22Rv1 (cell line): ENCODE results near the gene PLSCR4.

Experiments
- H3K27ac ChIP-seq: fragments of 450-650 bp; 2 replicates; pipeline ENCODE4 v1.5.1; 2017
- ZFX ChIP-seq: fragments of 450-650 bp; IDR thresholded peaks from 2 replicates; pipeline ENCODE4 v1.6.1; 2017; ENCODE audit warnings: antibody characterized with exemption, borderline replicate concordance
- TF ChIP-seq, protein P1 (sequence below): fragments of 450-650 bp; IDR thresholded peaks from 2 replicates; pipeline ENCODE4 v1.5.1; 2017; ENCODE audit warnings: mild to moderate bottlenecking

The PLSCR4 gene

DNA sequence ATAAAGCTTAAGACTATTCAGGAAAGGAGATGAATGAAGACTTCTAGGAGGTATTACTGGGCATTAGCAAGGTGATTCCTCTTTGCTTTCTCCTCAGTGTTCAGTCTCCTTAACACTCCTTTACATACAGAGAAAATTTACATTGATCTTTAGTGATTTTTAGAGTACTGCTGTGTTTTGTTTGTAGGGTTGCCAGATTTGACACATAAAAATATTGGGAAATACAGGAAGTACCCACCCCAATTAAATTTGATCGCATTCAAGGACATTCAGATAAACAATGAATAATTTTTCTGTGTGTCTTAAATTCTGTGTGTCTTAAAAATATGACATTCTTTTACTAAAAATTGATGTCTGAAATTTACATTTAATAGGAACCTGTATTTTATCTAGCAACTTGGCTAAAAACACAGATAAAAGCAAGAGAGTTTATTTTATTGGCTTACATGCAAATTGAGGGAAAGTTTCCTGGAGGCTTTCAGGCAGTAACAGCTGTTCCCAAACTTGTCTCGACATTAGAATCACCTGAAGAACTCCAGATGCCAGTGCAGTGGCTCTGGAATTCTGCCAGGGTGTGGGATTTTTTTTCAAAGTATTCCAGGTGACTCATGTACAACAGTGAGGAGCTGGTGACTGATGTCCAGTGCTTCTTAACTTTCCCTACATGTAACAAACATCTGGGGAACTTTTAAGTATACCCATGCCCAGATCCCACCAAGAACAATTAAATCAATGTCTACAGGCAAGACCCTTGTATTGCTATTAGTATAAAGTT, 66.5 kb downstream of the PLSCR4 start:
- TF ChIP-seq ZFX, result no peak
- TF ChIP-seq, protein P1, sequence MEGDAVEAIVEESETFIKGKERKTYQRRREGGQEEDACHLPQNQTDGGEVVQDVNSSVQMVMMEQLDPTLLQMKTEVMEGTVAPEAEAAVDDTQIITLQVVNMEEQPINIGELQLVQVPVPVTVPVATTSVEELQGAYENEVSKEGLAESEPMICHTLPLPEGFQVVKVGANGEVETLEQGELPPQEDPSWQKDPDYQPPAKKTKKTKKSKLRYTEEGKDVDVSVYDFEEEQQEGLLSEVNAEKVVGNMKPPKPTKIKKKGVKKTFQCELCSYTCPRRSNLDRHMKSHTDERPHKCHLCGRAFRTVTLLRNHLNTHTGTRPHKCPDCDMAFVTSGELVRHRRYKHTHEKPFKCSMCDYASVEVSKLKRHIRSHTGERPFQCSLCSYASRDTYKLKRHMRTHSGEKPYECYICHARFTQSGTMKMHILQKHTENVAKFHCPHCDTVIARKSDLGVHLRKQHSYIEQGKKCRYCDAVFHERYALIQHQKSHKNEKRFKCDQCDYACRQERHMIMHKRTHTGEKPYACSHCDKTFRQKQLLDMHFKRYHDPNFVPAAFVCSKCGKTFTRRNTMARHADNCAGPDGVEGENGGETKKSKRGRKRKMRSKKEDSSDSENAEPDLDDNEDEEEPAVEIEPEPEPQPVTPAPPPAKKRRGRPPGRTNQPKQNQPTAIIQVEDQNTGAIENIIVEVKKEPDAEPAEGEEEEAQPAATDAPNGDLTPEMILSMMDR, result no peak
- no peak overlapping the region for H3K27ac ChIP-seq

DNA sequence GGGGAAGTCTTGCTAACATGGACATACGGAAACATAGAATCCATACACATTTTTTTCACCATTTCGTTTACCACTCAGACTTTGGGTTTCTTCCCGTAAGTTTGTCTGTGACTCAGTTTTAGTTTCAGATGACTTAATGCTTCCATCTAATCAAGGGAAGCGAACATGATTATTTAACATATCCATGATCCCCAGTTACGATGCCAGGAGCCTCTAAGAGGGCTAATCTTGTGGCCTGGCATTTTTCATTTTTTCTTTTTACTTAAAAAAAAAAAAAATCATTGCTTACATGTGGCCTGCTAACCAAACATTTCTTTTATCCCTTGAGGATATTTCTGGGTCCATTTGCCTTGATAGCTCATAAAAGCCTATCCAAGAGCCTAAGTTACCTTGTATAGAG, 69.7 kb downstream of the PLSCR4 start:
- no peak overlapping the region for H3K27ac ChIP-seq
- TF ChIP-seq, protein P1, result no peak
- no peak for TF ChIP-seq ZFX

DNA sequence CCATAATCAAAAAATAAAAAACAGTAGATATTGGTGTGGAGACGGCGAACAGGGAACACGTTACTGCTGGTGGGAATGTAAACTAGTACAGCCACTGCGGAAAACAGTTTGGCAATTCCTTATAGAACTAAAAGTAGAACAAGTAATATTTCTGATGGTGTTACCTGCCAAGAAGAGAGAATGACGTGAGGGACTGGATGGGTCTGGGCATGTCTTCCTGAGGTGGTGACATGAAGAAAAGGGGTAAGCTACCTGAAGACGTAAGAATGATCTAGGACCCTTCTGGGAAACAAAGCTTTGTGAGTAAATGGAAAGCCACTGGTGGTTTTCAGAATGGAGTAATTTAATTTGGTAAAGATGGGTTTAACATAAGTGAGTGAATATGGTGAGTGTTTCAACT, 70.5 kb downstream of the PLSCR4 start:
- no peak overlapping the region for H3K27ac ChIP-seq
- TF ChIP-seq ZFX, result no peak
- TF ChIP-seq, protein P1, result no peak

DNA sequence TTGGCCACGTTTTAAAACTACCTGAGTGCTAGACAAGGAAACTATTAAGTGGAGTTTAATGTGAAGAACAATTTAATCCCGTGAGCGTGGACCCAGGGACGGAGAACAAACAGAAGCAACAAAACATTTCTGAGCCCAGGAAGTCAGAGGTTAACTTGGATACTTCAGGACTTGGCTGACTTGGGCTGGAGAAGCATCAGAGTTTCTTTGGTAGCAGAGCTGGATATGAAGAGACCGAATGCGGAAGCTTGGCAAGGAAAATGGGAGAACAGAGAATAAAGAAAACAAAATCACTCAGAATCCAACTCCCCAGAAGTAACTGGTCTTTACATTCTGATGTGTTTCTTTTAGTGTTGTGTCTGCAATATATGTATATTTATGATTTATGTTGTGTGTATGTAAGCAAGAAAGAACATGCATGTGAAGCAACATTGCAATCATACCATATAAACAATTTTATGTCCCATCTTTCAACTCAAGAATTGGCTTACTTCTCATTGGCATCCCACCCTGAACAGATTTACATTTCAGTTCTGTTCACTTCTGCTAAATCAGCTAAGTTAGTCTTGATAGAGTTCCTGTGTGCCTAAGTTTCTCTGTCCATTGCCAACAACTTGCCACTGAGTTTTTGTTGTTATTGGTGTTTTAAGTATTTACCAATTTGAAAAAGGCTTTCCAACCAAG, 72.8 kb downstream of the PLSCR4 start:
- H3K27ac ChIP-seq, result no peak overlapping the region
- no peak for TF ChIP-seq ZFX
- TF ChIP-seq, protein P1, result no peak

DNA sequence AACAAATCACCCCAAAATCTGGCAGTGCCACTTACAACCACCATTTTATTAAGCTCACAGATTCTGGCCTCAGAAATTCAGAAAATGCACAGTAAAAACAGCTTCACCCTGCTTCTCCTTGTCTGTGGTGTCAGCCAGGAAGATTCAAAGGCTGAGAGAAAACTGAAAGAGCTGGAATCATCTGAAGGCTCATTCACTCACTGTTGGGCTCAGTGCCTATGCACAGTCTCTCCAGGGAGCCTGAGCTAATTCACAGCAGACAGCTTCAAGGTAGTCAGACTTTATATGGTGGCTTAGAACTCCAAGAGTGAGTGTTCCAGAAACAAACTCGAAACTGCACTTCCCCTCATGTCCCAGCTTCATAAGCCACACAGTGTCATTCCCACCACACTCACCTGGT, 73.4 kb downstream of the PLSCR4 start:
- TF ChIP-seq, protein P1, result no peak
- no peak for TF ChIP-seq ZFX
- H3K27ac ChIP-seq, result no peak overlapping the region

DNA sequence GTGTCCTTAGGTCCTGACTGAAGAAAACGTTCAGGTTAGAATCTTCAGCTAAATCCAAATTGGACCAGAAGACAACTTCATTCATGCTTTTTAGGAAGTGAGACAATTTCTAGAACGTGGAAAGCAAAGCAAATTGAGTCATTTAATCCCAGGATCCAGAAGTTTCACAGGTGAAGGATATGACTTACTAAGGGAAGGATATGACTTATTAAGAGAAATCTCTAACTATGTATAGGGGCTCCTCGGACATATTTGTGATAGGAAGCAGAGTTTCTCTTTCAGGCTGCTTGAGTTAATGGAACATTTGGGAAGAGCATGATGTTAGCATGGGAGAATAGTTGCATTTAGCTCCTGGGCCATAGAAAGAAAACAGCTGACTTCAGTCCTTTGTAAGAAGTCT, 73.8 kb downstream of the PLSCR4 start:
- TF ChIP-seq, protein P1, result no peak
- TF ChIP-seq ZFX, result no peak

DNA sequence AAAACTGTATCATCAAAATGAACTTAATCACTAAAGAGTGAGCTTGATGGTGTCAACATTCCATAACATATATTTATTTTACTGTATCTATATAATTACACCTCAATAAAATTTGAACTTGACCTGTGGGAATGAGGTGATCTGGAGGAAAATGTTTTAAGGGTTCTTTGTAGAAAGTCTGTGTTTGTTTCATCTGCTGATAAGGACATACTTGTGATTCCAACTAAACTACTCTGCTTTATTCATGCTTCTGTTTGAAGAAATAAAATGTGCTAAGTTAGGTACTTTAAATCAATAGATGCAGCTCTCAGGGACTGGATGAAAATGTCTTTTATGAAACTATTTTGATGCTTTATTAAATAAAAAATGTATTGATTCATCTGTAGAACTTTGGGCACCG, 78.3 kb downstream of the PLSCR4 start:
- no peak for TF ChIP-seq ZFX
- TF ChIP-seq, protein P1, result no peak

More for the DNA sequence above, 73.8 kb downstream of the PLSCR4 start:
- no peak overlapping the region for H3K27ac ChIP-seq

More for the DNA sequence above, 78.3 kb downstream of the PLSCR4 start:
- H3K27ac ChIP-seq, result no peak overlapping the region
